Caco-2 (cell line): ENCODE measurements around the gene ERC2. TPM values are rescaled to one million over a fixed set of nuclear protein-coding genes. Genes with fewer than 3 reads are reported as not detected.

Experiments used
- BruUV-seq: library from RNA; stranded (reverse); fragments of 400-500 nt; replicated peaks from 2 replicates; lab custom pipeline; 2021; lab: Mats Ljungman, UMichigan
- CTCF ChIA-PET: fragments of 300-600 bp; sonication (Branson Sonifier 250); formaldehyde crosslinking; loops from one replicate; lab custom pipeline; 2022; ENCODE audit warnings: antibody characterized with exemption; lab: Charles Lee
- POLR2A ChIA-PET: fragments of 300-600 bp; sonication (Branson Sonifier 250); formaldehyde crosslinking; loops from one replicate; lab custom pipeline; 2022; ENCODE audit warnings: antibody characterized with exemption; lab: Charles Lee
- DNase-seq, 2 experiments: peaks; one replicate each; pipeline versions ENCODE4 v3.0.0 to v3.0.0-alpha.2; 2020 to 2022
- H3K27me3 ChIP-seq: replicated peaks from 2 replicates; pipeline ENCODE4 v1.6.0; 2011; ENCODE audit warnings: low read length; ENCODE audit not compliant: control insufficient read depth, insufficient read depth
- H3K36me3 ChIP-seq: 2 replicates; pipeline ENCODE4 v1.5.1; 2011; ENCODE audit warnings: low read length; ENCODE audit not compliant: control insufficient read depth, insufficient read depth
- H3K4me1 ChIP-seq: fragments of 250-450 bp; sonication (Bioruptor Pico); 2 replicates; pipeline ENCODE4 v1.5.1; 2020; ENCODE audit warnings: mild to moderate bottlenecking
- H3K4me3 ChIP-seq: 2 replicates; pipeline ENCODE4 v1.5.1; 2011; ENCODE audit warnings: low read depth, mild to moderate bottlenecking, control low read depth, low read length
- H3K9me3 ChIP-seq: fragments of 250-450 bp; sonication (Bioruptor Pico); 2 replicates; pipeline ENCODE4 v1.5.1; 2020; ENCODE audit warnings: mild to moderate bottlenecking, moderate library complexity
- H3K27ac Mint-ChIP-seq: one replicate; pipeline ENCODE4 v1.8.0; 2022; ENCODE audit warnings: mixed read lengths; ENCODE audit not compliant: unreplicated experiment
- H3K27me3 Mint-ChIP-seq: one replicate; pipeline ENCODE4 v1.8.0; 2022; ENCODE audit warnings: mixed read lengths; ENCODE audit not compliant: insufficient read depth, unreplicated experiment
- H3K36me3 Mint-ChIP-seq: one replicate; pipeline ENCODE4 v1.8.0; 2022; ENCODE audit warnings: mild to moderate bottlenecking, mixed read lengths; ENCODE audit not compliant: insufficient read depth, unreplicated experiment
- H3K4me1 Mint-ChIP-seq: one replicate; pipeline ENCODE4 v1.8.0; 2022; ENCODE audit warnings: low read depth, mixed read lengths; ENCODE audit not compliant: unreplicated experiment
- H3K4me3 Mint-ChIP-seq: one replicate; pipeline ENCODE4 v1.8.0; 2022; ENCODE audit warnings: mild to moderate bottlenecking, moderate library complexity, mixed read lengths; ENCODE audit not compliant: unreplicated experiment
- H3K9me3 Mint-ChIP-seq: one replicate; pipeline ENCODE4 v1.8.0; 2022; ENCODE audit warnings: mixed read lengths; ENCODE audit not compliant: unreplicated experiment
- intact Hi-C: fragments of 100-400 bp; cut with micrococcal nuclease; formaldehyde crosslinking; loops from one replicate; pipeline ENCODE4 v1.10.0; 2022; ENCODE audit not compliant: unreplicated experiment
- total RNA-seq: library from RNA; stranded (reverse); gene quantifications from 2 replicates; pipeline ENCODE4 v1.2.3, GENCODE V29; 2022
- TF ChIP-seq, protein P1 (sequence below), 2 experiments: fragments of 200-600 bp in 1 of 2; IDR thresholded peaks; 1 replicate in 1 of 2; 2 replicates in 1 of 2; pipeline versions ENCODE4 v1.5.1 to v1.8.0; 2011 to 2022; ENCODE audit warnings: antibody characterized with exemption in 1 of 2, control low read depth in 1 of 2, inconsistent platforms in 1 of 2, low read depth in 1 of 2, low read length in 1 of 2, mild to moderate bottlenecking in 1 of 2, moderate library complexity in 1 of 2; ENCODE audit not compliant: insufficient read depth in 1 of 2, severe bottlenecking in 1 of 2, unreplicated experiment in 1 of 2

Gene ERC2
- total RNA-seq, 1 experiment from 2014 or later, result 0.54 TPM

DNA sequence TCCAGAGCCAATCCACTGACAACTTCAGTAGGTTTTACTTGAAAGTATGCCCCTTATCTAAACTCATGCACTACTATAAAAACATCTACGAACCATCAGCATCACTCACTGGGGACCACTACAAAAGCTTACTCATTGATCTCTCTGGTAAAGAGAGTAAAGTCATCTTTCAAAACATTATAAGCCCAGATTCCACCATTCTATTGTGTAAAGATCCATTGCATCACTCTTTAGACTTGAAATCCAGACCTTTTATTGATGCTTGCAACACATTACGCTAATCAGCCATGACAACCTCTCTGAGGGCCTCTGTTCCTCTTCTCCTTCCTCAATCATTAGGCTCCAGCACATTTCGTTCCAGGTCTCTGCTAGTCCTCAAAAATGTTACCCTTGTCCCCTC lies 732.3 kb downstream of the ERC2 start:
- Histone ChIP-seq H3K4me3 (no peak overlapping the region), H3K36me3 (no peaks in the 10 kb centered on the region), H3K4me1 (no peaks in the 10 kb centered on the region), H3K27me3 (no peaks in the 10 kb centered on the region), H3K9me3 (no peaks in the 10 kb centered on the region)
- BruUV-seq, result no TSS peak
- ChIA-PET CTCF (no interaction called here), POLR2A (no interaction called here)
- Mint-ChIP-seq H3K4me1 (no peaks in the 10 kb centered on the region), H3K4me3 (no peak overlapping the region), H3K27me3 (peaks cover 9% of the 10 kb centered on the region), H3K9me3 (no peaks in the 10 kb centered on the region), H3K27ac (no peak overlapping the region), H3K36me3 (no peaks in the 10 kb centered on the region)
- intact Hi-C loops, result no loop called here
- DNase-seq, result no peak
- TF ChIP-seq, protein P1, sequence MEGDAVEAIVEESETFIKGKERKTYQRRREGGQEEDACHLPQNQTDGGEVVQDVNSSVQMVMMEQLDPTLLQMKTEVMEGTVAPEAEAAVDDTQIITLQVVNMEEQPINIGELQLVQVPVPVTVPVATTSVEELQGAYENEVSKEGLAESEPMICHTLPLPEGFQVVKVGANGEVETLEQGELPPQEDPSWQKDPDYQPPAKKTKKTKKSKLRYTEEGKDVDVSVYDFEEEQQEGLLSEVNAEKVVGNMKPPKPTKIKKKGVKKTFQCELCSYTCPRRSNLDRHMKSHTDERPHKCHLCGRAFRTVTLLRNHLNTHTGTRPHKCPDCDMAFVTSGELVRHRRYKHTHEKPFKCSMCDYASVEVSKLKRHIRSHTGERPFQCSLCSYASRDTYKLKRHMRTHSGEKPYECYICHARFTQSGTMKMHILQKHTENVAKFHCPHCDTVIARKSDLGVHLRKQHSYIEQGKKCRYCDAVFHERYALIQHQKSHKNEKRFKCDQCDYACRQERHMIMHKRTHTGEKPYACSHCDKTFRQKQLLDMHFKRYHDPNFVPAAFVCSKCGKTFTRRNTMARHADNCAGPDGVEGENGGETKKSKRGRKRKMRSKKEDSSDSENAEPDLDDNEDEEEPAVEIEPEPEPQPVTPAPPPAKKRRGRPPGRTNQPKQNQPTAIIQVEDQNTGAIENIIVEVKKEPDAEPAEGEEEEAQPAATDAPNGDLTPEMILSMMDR (IDR thresholded peaks at IDR 0.05; ENCODE audit: insufficient read depth in 1 of 2, low read depth in 1 of 2, low read length in 1 of 2, severe bottlenecking in 1 of 2, unreplicated experiment in 1 of 2), result no peak

DNA sequence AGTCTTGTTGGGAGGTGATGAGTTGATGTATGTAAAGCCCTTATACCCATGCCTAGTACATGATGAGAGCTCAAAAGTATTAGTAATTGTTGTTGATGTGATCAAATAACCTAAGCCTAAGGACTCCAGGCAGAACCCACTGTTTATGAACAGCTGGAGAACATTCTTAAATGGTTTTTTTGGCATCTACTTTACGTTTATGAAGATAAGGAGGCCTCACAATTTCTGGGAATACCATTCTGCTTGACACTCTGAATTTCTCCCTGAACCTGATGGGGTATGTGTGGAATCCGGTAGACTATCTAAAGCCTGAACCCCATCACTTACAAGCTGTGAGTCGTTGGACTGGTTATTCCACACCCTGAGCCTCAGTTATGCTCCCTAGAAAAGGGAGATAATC lies 736.5 kb downstream of the ERC2 start:
- Mint-ChIP-seq H3K27me3 (peaks cover 12% of the 10 kb centered on the region), H3K36me3 (no peaks in the 10 kb centered on the region), H3K4me1 (no peaks in the 10 kb centered on the region), H3K4me3 (no peak overlapping the region), H3K9me3 (no peaks in the 10 kb centered on the region), H3K27ac (no peak overlapping the region)
- BruUV-seq, result no TSS peak
- Histone ChIP-seq H3K36me3 (no peaks in the 10 kb centered on the region), H3K4me3 (no peak overlapping the region), H3K9me3 (no peaks in the 10 kb centered on the region), H3K4me1 (no peaks in the 10 kb centered on the region), H3K27me3 (no peaks in the 10 kb centered on the region)
- no peak for DNase-seq
- POLR2A ChIA-PET, result interaction anchor here (0.5 kb wide), 1 partner anchor 181 kb away, joined by 5 read pairs; no protein-coding TSS in a partner anchor
- intact Hi-C loops, result no loop called here
- TF ChIP-seq, protein P1 (IDR thresholded peaks at IDR 0.05; ENCODE audit: insufficient read depth in 1 of 2, low read depth in 1 of 2, low read length in 1 of 2, severe bottlenecking in 1 of 2, unreplicated experiment in 1 of 2), result no peak
- CTCF ChIA-PET, result no interaction called here

DNA sequence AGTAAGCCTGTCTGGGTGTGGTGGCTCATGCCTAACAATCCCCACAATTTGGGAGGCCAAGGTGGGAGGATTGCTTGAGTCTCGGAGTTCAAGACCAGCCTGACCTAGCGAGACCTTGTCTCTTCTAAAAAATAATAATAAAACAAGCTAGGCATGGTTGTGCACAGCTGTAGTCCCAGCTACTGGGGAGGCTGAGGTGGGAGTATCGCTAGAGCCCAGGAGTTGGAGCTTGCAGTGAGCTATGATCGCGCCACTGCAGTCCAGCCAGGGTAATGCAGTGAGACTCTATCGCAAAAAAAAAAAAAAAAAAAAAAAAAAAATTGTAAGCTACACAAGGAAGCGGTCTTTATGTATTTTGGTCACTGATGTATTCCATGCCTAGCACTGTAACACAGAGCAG lies 738.7 kb downstream of the ERC2 start:
- Mint-ChIP-seq H3K36me3 (no peaks in the 10 kb centered on the region), H3K4me1 (no peaks in the 10 kb centered on the region), H3K27ac (no peak overlapping the region), H3K27me3 (peaks cover 14% of the 10 kb centered on the region), H3K9me3 (no peaks in the 10 kb centered on the region), H3K4me3 (no peak overlapping the region)
- TF ChIP-seq, protein P1 (IDR thresholded peaks at IDR 0.05; ENCODE audit: insufficient read depth in 1 of 2, low read depth in 1 of 2, low read length in 1 of 2, severe bottlenecking in 1 of 2, unreplicated experiment in 1 of 2), result no peak
- intact Hi-C loops, result no loop called here
- H3K36me3 ChIP-seq, result no peaks in the 10 kb centered on the region
- H3K9me3 ChIP-seq, result no peaks in the 10 kb centered on the region
- no peak for DNase-seq
- H3K4me3 ChIP-seq, result no peak overlapping the region
- H3K4me1 ChIP-seq, result no peaks in the 10 kb centered on the region
- H3K27me3 ChIP-seq, result no peaks in the 10 kb centered on the region
- no TSS peak for BruUV-seq
- ChIA-PET POLR2A (no interaction called here), CTCF (interaction anchor here (0.6 kb wide), 1 partner anchor 147 kb away, joined by 5 read pairs; no protein-coding TSS in a partner anchor)
